GM12801 (cell line): ENCODE data around the gene THBS4.

Experiments used
- TF ChIP-seq, protein P1 (sequence below): IDR thresholded peaks from one replicate; pipeline ENCODE4 v1.5.1; 2011; ENCODE audit warnings: control low read depth; ENCODE audit not compliant: insufficient read length; ENCODE audit errors: extremely low read depth

Gene THBS4

DNA sequence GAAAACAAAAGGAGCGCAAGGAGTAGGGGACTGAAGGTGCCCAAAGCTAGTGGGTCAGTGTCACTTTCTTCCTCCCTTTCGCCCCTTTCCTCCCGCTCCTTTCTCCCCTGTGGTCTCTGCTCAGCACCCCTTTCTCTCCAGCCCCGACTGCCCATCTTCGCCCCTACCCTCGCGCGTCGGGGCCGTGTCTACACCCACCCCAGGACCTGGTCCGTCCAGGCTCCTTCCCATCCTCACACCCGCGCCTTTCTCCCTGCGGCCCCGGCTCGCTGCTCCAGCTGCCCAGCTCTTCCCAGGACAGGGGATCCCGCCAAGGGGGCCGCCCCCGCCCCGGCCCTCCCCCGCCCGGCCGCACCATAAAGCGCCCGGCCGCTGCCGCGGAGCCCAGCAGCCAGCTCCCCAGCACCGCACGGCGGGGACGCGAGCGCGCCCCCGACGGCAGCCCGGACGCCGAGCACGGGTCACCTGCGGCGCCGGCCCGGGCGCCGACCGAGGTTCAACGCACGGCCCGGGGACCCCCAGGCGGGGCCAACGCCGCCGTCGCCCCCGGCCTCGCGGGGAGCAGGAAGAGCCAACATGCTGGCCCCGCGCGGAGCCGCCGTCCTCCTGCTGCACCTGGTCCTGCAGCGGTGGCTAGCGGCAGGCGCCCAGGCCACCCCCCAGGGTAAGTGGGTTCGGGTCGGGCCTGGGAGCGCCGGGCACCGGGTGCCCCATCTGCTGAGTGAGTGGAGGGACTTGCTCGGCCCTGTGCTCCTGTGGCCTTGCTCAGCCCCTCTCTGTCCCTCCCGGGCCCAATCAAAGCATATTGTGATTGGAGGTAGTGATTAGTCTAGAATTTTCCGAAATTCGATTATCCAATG, at the start of gene THBS4:
Gene THBS4 (plus strand): TSS at position 387 of the 860 bp plus-strand sequence. CDS start 190 bp downstream, at position 577.
- TF ChIP-seq, protein P1, sequence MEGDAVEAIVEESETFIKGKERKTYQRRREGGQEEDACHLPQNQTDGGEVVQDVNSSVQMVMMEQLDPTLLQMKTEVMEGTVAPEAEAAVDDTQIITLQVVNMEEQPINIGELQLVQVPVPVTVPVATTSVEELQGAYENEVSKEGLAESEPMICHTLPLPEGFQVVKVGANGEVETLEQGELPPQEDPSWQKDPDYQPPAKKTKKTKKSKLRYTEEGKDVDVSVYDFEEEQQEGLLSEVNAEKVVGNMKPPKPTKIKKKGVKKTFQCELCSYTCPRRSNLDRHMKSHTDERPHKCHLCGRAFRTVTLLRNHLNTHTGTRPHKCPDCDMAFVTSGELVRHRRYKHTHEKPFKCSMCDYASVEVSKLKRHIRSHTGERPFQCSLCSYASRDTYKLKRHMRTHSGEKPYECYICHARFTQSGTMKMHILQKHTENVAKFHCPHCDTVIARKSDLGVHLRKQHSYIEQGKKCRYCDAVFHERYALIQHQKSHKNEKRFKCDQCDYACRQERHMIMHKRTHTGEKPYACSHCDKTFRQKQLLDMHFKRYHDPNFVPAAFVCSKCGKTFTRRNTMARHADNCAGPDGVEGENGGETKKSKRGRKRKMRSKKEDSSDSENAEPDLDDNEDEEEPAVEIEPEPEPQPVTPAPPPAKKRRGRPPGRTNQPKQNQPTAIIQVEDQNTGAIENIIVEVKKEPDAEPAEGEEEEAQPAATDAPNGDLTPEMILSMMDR = no peak

DNA sequence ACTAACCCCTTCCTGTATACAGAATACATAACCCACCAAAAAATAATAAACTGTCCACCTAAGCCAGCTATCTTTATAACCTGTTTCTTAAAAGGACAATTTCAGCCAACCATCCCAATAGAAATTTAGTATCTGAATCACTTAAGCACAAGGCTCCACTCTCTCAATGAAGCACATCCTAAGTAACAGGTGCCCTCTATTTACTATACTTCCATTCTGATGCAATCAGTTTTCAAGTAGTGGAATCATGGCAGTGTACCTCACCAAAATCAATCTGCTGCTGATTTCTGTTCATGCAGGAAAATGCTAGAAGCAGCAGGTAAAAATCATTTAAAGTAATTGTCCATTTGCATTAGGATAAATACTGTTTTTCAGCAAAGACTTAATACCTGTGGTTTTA, 48.9 kb upstream of the THBS4 start:
- TF ChIP-seq, protein P1 = no peak

DNA sequence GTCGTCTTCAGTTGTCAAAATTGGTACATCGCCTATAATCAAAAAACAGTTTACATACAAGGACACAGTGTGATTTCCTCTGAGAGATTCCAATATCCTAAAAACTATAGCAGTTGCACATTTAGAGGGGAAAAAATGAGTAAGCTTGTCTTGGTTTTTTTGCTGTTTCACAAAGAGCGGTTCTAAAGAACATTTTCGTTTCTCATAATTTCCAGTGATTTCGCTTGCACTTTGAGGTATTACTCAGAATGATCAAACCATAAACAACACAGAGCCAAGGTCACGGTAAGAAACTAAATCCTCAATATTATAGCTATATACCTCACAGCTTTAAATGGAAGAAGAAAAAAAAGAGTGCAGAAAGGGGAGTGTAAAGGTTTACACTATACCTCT, 44.9 kb upstream of the THBS4 start:
- TF ChIP-seq, protein P1 = no peak

DNA sequence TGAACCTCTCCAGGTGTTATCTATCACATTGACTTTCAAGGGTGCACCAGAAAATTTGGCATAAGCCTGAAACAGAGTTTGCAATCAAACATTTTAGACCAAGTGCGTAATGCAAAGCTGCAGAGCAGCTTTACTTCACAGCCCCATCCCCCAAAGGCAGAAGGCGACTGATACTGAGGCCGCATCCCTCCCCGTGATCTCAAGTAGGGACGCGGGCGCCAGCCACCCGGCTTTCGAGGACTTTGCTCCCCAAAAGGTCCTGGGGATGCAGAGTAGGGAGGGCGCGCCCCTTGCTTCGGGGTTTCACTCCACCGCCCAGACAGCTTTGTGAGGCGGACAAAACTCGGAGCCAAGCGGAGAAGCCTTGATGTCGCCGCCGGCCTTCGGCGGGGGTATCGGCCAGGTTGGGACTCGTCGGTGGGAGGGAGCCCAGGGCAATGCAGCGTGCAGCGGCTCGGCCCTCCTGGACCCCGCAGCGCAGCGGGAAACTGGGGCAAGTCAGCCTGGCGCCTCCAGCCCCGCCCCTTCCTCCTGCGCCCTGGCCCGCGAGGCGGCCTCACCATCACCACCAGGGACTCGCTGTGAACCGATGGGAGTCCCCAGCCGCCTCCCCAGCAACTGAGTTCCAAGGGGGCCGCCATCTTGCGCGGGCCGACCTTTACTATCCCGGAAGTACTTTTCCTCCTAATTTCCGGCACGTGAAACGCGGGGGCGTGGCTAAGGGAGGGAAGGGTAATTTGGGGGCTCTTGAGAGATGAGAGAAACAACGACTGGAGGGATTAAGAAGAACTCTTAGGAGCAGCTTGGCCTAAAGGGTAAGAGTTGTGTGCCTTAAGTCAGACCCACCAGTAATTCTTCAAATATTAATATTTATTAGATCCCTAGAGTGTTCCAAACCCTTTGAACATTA, 44.3 kb upstream of the THBS4 start, which contains the start of gene MTX3:
Gene MTX3 (minus strand): TSS at position 665 of the 910 bp plus-strand sequence. CDS start 24 bp downstream, at position 641.
- TF ChIP-seq, protein P1 = no peak

DNA sequence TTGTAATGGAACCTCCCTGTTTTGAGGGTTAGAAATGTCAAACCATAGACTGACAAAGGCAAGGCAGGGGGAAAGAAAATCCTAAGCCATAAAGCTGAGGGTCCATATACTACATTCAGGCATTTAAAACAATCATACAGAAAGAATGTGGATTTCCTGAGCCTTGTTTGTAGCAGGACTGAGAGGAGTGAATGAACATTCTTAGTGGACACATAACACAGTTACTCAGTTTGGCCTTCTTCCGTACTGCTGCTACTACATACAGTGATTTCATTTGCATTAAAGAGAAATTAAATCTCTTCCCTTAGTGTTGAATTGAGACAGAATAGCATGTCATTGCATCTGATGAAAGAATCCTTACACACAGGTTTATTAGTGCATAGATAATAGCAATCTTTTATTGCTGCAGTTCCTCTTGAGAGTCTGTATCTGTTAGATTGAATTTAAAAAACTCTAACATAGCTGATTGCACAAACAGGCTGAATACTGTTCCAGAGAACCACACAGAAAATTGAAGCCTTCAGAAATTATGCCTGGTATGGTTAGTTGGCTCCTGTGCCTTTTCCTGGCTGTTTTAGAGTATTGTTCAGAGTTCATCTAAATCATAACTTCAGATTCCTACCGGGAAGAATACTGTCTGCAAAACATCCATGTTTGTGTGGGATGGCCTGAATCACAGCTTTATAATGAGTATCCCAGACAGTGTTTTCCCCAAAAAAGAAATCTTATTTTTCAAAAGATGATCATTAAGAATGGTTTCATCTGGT, 42.1 kb upstream of the THBS4 start:
- TF ChIP-seq, protein P1 = no peak

DNA sequence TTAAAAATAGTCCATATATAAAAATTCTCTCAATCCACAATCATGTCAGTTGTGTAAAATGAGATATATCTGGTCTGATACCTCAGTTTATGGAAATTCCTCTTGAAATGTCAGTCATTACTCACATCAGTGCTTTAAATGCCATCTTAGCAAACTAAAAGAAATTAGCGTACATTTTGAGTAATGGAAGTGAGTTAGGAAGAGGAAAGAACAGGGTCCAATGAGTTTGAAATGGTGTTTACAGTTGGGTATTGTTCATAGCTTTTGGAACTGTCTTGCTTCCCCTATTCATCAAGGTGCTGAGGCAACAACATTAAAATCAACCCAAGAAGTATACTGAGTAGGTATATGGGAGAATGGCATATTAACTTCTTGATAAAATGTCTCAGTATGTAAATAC, 35.4 kb upstream of the THBS4 start:
- TF ChIP-seq, protein P1 = no peak
